ENCODE measurements around the gene KRT80. TPM values are rescaled to one million over a fixed set of nuclear protein-coding genes. Genes with fewer than 3 reads are reported as not detected.
A peak's percentile ranks its signal among the peaks of the same experiment; 100 is the strongest.

Gene KRT80
- polyA plus RNA-seq, 2 donors: 40.9 to 53.9 TPM

DNA sequence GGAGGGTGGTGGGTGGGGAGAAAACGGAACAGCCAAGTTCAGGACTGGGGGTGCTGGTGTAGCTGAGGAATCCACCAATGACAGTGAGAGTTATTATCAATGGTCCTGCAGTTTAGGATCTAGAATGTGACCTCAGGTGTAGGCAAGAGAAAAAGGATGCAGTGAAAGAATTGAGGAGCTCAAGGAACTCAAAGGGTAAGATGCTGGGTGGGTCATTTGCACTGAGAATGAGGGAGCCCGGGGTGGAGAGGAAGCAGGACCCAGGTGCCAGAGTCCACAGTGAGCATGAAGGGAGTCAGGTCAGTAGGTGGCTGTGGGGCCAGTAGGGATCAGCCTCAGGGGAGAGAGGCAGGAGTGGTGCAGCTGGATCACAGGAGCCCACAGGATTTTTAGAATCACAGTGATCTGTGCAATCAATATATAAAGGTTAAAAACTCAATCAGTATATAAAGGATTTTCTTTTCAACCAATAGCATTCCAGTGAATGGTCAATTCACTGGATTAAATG is 38.1 kb upstream of the KRT80 start:
- no peak overlapping the region for H3K4me3 ChIP-seq (ENCODE audit: low read depth in 1 of 2, low read length in 2 of 2)
- H3K9me3 ChIP-seq (ENCODE audit: control insufficient read depth in 2 of 2, insufficient read depth in 1 of 2, low read depth in 1 of 2, low read length in 1 of 2): no peaks in the 10 kb centered on the region
- 84 to 86% methylated on average over 2 of the region's 2 CpGs for WGBS, 2 donors
- H3K4me1 ChIP-seq (ENCODE audit: control insufficient read depth in 2 of 2, insufficient read depth in 2 of 2, low read length in 1 of 2): peaks cover 0 to 26% of the 10 kb centered on the region in 2 donors
- no peaks in the 10 kb centered on the region for H3K36me3 ChIP-seq (ENCODE audit: control insufficient read depth in 2 of 2, insufficient read depth in 2 of 2, low read length in 1 of 2)
- H3K27ac ChIP-seq (ENCODE audit: low read depth in 2 of 2, low read length in 1 of 2): no peak overlapping the region
- no peaks in the 10 kb centered on the region for H3K27me3 ChIP-seq (ENCODE audit: control insufficient read depth in 1 of 2, insufficient read depth in 2 of 2, low read length in 2 of 2)

DNA sequence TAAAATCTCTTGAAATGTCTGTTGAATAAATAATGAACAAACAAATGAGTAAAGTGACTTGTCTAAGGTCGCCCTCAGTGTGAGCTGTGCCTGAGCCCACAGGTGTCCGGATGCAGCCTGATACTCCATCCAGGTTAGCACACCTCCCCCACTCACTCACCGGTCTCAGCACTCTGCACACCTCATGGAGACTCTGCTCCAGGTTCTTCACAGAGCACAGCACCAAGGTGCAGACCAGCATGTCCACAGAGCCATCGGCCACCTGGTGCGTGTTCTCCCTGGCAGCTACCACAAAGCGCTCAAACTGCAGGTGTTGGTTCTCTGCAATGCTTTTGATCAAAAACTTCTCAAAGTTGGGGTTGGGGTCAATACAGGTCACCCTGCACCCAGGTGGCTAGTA is 37.1 kb upstream of the KRT80 start:
- Histone ChIP-seq H3K36me3 (ENCODE audit: control insufficient read depth in 2 of 2, insufficient read depth in 2 of 2, low read length in 1 of 2) (no peaks in the 10 kb centered on the region), H3K27ac (ENCODE audit: low read depth in 2 of 2, low read length in 1 of 2) (no peak overlapping the region), H3K9me3 (ENCODE audit: control insufficient read depth in 2 of 2, insufficient read depth in 1 of 2, low read depth in 1 of 2, low read length in 1 of 2) (no peaks in the 10 kb centered on the region), H3K4me3 (ENCODE audit: low read depth in 1 of 2, low read length in 2 of 2) (no peak overlapping the region), H3K4me1 (ENCODE audit: control insufficient read depth in 2 of 2, insufficient read depth in 2 of 2, low read length in 1 of 2) (peaks cover 0 to 26% of the 10 kb centered on the region in 2 donors), H3K27me3 (ENCODE audit: control insufficient read depth in 1 of 2, insufficient read depth in 2 of 2, low read length in 2 of 2) (no peaks in the 10 kb centered on the region)
- WGBS, 2 donors: 92 to 94% methylated on average over 6 of the region's 6 CpGs

DNA sequence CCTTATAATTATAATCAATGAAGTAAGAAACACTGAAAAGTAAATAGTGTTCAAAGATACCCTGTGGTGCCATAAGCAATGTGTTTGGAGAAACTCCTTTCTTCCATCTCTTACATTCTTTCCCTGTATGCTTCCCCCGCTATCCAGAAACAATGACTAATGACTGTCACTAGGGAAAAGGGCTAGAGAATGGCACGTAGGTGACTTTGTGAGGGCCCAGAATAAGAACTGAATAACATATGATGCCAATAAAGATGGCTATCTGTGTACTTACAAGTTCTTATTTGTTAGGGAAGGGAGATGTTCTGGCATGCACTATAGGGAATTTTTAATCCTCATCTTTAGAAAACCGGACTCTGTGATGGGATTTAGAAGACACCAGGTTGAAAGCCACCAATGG is 36.6 kb upstream of the KRT80 start:
- no peaks in the 10 kb centered on the region for H3K36me3 ChIP-seq (ENCODE audit: control insufficient read depth in 2 of 2, insufficient read depth in 2 of 2, low read length in 1 of 2)
- peaks cover 0 to 23% of the 10 kb centered on the region in 2 donors for H3K4me1 ChIP-seq (ENCODE audit: control insufficient read depth in 2 of 2, insufficient read depth in 2 of 2, low read length in 1 of 2)
- no peaks in the 10 kb centered on the region for H3K27me3 ChIP-seq (ENCODE audit: control insufficient read depth in 1 of 2, insufficient read depth in 2 of 2, low read length in 2 of 2)
- H3K27ac ChIP-seq (ENCODE audit: low read depth in 2 of 2, low read length in 1 of 2): no peak overlapping the region
- 29 to 61% methylated on average over 3 of the region's 3 CpGs for WGBS, 2 donors
- H3K9me3 ChIP-seq (ENCODE audit: control insufficient read depth in 2 of 2, insufficient read depth in 1 of 2, low read depth in 1 of 2, low read length in 1 of 2): no peaks in the 10 kb centered on the region
- no peak overlapping the region for H3K4me3 ChIP-seq (ENCODE audit: low read depth in 1 of 2, low read length in 2 of 2)

DNA sequence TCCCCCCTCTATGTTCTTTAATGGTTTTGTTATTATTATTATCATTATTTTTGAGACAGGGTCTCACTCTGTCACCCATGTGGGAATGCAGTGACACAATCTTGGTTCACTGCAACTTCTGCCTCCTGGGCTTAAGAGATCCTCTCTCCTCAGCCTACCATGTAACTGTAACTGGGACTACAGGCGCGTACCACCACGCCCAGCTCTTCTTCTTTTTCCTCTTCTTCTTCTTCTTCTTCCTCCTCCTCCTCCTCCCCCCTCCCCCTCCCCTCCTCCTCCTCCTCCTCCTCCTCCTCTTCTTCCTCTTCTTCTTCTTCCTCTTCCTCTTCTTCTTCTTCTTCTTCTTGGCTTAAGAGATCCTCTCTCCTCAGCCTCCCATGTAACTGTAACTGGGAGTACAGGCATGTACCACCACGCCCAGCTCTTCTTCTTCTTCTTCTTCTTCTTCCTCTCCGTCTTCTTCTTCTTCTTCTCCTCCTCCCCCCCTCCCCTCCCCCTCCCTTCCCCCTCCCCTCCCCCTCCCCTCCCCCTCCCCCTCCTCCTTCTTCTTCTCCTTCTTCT is 35.9 kb upstream of the KRT80 start:
- Histone ChIP-seq H3K27ac (ENCODE audit: low read depth in 2 of 2, low read length in 1 of 2) (no peak overlapping the region), H3K4me3 (ENCODE audit: low read depth in 1 of 2, low read length in 2 of 2) (no peak overlapping the region), H3K27me3 (ENCODE audit: control insufficient read depth in 1 of 2, insufficient read depth in 2 of 2, low read length in 2 of 2) (no peaks in the 10 kb centered on the region), H3K4me1 (ENCODE audit: control insufficient read depth in 2 of 2, insufficient read depth in 2 of 2, low read length in 1 of 2) (peaks cover 0 to 22% of the 10 kb centered on the region in 2 donors), H3K9me3 (ENCODE audit: control insufficient read depth in 2 of 2, insufficient read depth in 1 of 2, low read depth in 1 of 2, low read length in 1 of 2) (no peaks in the 10 kb centered on the region), H3K36me3 (ENCODE audit: control insufficient read depth in 2 of 2, insufficient read depth in 2 of 2, low read length in 1 of 2) (no peaks in the 10 kb centered on the region)
- WGBS, 2 donors: 70 to 84% methylated on average over 5 of the region's 5 CpGs

DNA sequence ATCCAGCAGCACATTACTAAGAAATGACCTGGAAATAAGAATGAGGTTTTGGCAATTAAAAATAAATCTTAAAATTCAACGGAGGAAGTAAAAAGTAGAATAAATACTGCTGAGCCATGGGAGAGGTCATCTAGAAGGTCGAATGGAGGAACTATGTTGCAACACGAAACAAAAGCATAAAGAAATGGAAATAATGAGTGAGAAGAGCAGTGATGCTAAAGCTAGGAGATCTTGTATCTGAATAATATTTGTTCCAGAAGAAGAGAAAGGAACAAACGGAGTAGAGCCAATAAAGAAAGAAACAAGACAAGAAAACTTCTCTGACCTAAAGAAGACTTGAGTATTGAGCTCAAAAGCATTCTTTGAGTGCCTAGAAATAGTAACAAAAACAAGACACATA is 34.6 kb upstream of the KRT80 start:
- H3K27me3 ChIP-seq (ENCODE audit: control insufficient read depth in 1 of 2, insufficient read depth in 2 of 2, low read length in 2 of 2): no peaks in the 10 kb centered on the region
- no peak overlapping the region for H3K27ac ChIP-seq (ENCODE audit: low read depth in 2 of 2, low read length in 1 of 2)
- H3K4me1 ChIP-seq (ENCODE audit: control insufficient read depth in 2 of 2, insufficient read depth in 2 of 2, low read length in 1 of 2): peaks cover 0 to 12% of the 10 kb centered on the region in 2 donors
- no peak overlapping the region for H3K4me3 ChIP-seq (ENCODE audit: low read depth in 1 of 2, low read length in 2 of 2)
- WGBS, 2 donors: 54 to 73% methylated on average over 4 of the region's 4 CpGs
- no peaks in the 10 kb centered on the region for H3K9me3 ChIP-seq (ENCODE audit: control insufficient read depth in 2 of 2, insufficient read depth in 1 of 2, low read depth in 1 of 2, low read length in 1 of 2)
- H3K36me3 ChIP-seq (ENCODE audit: control insufficient read depth in 2 of 2, insufficient read depth in 2 of 2, low read length in 1 of 2): no peaks in the 10 kb centered on the region

DNA sequence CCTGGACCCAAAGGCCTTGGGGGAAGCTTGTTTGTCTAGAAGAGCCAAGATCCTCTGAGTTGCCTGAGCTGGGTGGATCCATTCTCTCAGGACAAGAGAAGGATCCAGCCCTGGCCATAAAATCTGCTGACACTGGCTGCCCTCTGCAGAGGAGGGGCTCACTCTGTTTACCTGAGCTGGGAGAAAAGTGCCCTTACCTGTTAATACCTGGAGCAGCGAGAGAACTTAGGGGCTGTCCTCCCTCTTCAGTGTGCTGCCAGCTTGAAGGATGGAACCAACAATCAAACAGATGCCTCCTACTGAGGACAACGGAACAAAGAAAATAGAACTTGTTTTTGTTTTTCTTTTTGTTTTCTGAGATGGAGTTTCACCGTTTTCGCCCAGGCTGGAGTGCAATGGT is 33.9 kb upstream of the KRT80 start:
- Histone ChIP-seq H3K27ac (ENCODE audit: low read depth in 2 of 2, low read length in 1 of 2) (no peak overlapping the region), H3K9me3 (ENCODE audit: control insufficient read depth in 2 of 2, insufficient read depth in 1 of 2, low read depth in 1 of 2, low read length in 1 of 2) (no peaks in the 10 kb centered on the region), H3K4me3 (ENCODE audit: low read depth in 1 of 2, low read length in 2 of 2) (no peak overlapping the region), H3K4me1 (ENCODE audit: control insufficient read depth in 2 of 2, insufficient read depth in 2 of 2, low read length in 1 of 2) (peaks cover 0 to 6% of the 10 kb centered on the region in 2 donors), H3K27me3 (ENCODE audit: control insufficient read depth in 1 of 2, insufficient read depth in 2 of 2, low read length in 2 of 2) (no peaks in the 10 kb centered on the region), H3K36me3 (ENCODE audit: control insufficient read depth in 2 of 2, insufficient read depth in 2 of 2, low read length in 1 of 2) (no peaks in the 10 kb centered on the region)
- 88 to 91% methylated on average over 4 of the region's 4 CpGs for WGBS, 2 donors

DNA sequence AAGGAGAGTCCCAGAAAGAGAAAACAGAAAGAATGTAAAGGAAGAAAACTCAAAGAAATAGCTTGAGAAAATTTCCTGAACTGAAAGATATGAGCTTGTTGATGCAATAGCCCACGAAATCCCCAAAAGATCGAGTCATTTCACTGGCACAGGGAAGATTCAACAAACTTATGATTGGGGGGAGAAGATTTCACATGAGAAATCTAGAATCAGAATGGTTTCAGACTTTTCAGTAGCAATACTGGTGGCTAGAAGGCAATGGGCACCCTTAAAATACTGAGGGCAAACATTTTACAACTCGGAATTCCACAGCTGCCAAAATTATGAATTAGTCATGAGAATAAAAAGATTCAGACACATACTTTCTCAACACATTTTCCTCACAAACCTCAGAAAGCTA is 32.3 kb upstream of the KRT80 start:
- Histone ChIP-seq H3K36me3 (ENCODE audit: control insufficient read depth in 2 of 2, insufficient read depth in 2 of 2, low read length in 1 of 2) (no peaks in the 10 kb centered on the region), H3K4me1 (ENCODE audit: control insufficient read depth in 2 of 2, insufficient read depth in 2 of 2, low read length in 1 of 2) (peaks cover 0 to 2% of the 10 kb centered on the region in 2 donors), H3K27ac (ENCODE audit: low read depth in 2 of 2, low read length in 1 of 2) (no peak overlapping the region), H3K4me3 (ENCODE audit: low read depth in 1 of 2, low read length in 2 of 2) (no peak overlapping the region), H3K9me3 (ENCODE audit: control insufficient read depth in 2 of 2, insufficient read depth in 1 of 2, low read depth in 1 of 2, low read length in 1 of 2) (no peaks in the 10 kb centered on the region), H3K27me3 (ENCODE audit: control insufficient read depth in 1 of 2, insufficient read depth in 2 of 2, low read length in 2 of 2) (no peaks in the 10 kb centered on the region)
- 45 to 65% methylated on average over 3 of the region's 3 CpGs for WGBS, 2 donors

DNA sequence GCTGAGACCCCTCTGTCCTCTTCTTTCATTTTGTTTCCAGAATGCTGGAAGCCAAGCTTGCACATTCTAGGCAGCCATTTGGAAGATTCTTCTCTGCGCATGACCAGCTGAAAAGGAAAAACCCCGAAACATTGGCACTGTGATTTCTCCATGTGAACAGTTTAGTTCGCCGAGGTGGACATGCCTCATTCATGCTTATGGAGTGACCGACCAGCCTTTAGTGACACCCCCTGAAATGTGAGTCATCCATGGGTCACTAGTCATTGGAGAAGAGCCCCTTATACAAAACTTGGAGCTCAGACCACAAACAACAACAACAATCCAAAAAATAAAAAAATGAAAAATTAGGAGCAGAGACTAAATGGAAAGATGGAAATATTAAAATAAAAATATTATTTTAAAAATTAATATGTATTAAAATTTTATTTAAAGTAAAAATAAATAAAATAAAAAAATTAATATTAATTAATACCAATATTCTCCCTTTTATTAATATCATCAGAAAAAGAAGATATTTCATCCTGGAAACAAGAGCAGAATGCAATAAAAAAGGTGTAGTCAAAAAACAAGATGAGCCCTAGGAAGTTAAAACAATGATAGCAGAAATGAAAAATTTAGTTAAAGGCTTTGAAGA is 31.7 kb upstream of the KRT80 start:
- WGBS, 2 donors: 92 to 96% methylated on average over 5 of the region's 5 CpGs
- H3K4me1 ChIP-seq (ENCODE audit: control insufficient read depth in 2 of 2, insufficient read depth in 2 of 2, low read length in 1 of 2): peaks cover 0 to 4% of the 10 kb centered on the region in 2 donors
- no peak overlapping the region for H3K4me3 ChIP-seq (ENCODE audit: low read depth in 1 of 2, low read length in 2 of 2)
- H3K36me3 ChIP-seq (ENCODE audit: control insufficient read depth in 2 of 2, insufficient read depth in 2 of 2, low read length in 1 of 2): no peaks in the 10 kb centered on the region
- no peak overlapping the region for H3K27ac ChIP-seq (ENCODE audit: low read depth in 2 of 2, low read length in 1 of 2)
- H3K9me3 ChIP-seq (ENCODE audit: control insufficient read depth in 2 of 2, insufficient read depth in 1 of 2, low read depth in 1 of 2, low read length in 1 of 2): no peaks in the 10 kb centered on the region
- H3K27me3 ChIP-seq (ENCODE audit: control insufficient read depth in 1 of 2, insufficient read depth in 2 of 2, low read length in 2 of 2): no peaks in the 10 kb centered on the region

DNA sequence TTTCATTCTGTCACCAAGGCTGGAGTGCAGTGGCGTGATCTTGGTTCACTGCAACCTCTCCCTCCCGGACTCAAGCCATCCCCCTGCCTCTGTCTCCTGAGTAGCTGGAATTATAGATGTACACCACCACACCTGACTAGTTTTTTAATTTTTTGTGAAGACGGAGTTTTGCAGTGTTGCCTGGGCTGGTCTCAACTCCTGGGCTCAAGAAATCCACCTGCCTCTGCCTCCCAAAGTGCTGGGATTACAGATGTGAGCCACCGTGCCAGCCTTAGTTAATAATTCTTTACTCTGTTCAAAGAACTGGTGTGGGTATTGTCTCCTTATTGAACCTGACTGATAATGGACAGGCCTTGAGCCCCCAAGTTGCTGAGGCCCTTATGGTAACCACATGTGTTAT is 30.9 kb upstream of the KRT80 start:
- H3K27me3 ChIP-seq (ENCODE audit: control insufficient read depth in 1 of 2, insufficient read depth in 2 of 2, low read length in 2 of 2): no peaks in the 10 kb centered on the region
- no peak overlapping the region for H3K4me3 ChIP-seq (ENCODE audit: low read depth in 1 of 2, low read length in 2 of 2)
- no peaks in the 10 kb centered on the region for H3K36me3 ChIP-seq (ENCODE audit: control insufficient read depth in 2 of 2, insufficient read depth in 2 of 2, low read length in 1 of 2)
- no peak overlapping the region for H3K27ac ChIP-seq (ENCODE audit: low read depth in 2 of 2, low read length in 1 of 2)
- no peaks in the 10 kb centered on the region for H3K9me3 ChIP-seq (ENCODE audit: control insufficient read depth in 2 of 2, insufficient read depth in 1 of 2, low read depth in 1 of 2, low read length in 1 of 2)
- 76 to 93% methylated on average over 4 of the region's 4 CpGs for WGBS, 2 donors
- H3K4me1 ChIP-seq (ENCODE audit: control insufficient read depth in 2 of 2, insufficient read depth in 2 of 2, low read length in 1 of 2): peaks cover 0 to 4% of the 10 kb centered on the region in 2 donors

DNA sequence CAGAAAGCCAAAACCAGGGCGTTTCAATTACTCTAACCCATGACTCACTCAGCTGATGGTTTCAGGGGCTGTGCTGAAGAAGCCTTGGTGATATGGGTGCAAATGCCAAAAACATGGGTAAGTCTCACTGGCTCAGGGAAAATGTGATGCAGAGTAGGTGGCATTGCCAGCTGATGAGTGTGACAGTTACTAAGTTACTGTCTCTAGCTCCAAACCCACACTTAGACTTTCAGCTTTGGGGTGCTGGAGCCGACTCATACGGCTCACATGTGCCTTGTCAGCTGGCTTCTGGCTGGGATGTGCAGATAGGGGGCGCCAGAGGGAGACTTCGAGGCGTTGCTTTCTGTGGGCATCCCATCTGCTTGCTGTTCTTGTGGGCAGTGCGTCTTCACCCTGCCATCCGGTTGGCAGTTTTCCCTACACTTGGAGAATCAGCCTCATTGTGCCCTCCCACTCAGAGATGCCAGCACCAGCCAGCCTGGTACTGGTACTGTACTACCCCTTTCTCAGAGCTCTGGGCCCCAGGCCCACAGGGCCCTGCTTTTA is 30.2 kb upstream of the KRT80 start:
- H3K4me3 ChIP-seq (ENCODE audit: low read depth in 1 of 2, low read length in 2 of 2): no peak overlapping the region
- no peaks in the 10 kb centered on the region for H3K27me3 ChIP-seq (ENCODE audit: control insufficient read depth in 1 of 2, insufficient read depth in 2 of 2, low read length in 2 of 2)
- peaks cover 0 to 7% of the 10 kb centered on the region in 2 donors for H3K4me1 ChIP-seq (ENCODE audit: control insufficient read depth in 2 of 2, insufficient read depth in 2 of 2, low read length in 1 of 2)
- H3K27ac ChIP-seq (ENCODE audit: low read depth in 2 of 2, low read length in 1 of 2): peak overlapping the region in 1 of 2 donors; percentile 38
- no peaks in the 10 kb centered on the region for H3K36me3 ChIP-seq (ENCODE audit: control insufficient read depth in 2 of 2, insufficient read depth in 2 of 2, low read length in 1 of 2)
- 14 to 20% methylated on average over 8 of the region's 8 CpGs for WGBS, 2 donors
- no peaks in the 10 kb centered on the region for H3K9me3 ChIP-seq (ENCODE audit: control insufficient read depth in 2 of 2, insufficient read depth in 1 of 2, low read depth in 1 of 2, low read length in 1 of 2)
